SH-SY5Y (cell line): ENCODE results near the gene ZNF823.

Experiments used
- GATA2 ChIP-seq: IDR thresholded peaks from 2 replicates; pipeline ENCODE4 v1.6.1; 2011; ENCODE audit warnings: mild to moderate bottlenecking, low read depth, low read length
- GATA3 ChIP-seq: IDR thresholded peaks from 2 replicates; pipeline ENCODE4 v1.6.1; 2011; ENCODE audit warnings: low read depth, mild to moderate bottlenecking, low read length, moderate library complexity

- no peak for TF ChIP-seq GATA2
- TF ChIP-seq GATA3 = no peak
Observed at GRCh38 chr19:11692127-11692790, 46.5 kb downstream of the ZNF823 start.
